ENCODE measurements around the gene GARIN5A.

GRCh38 chr19:50480281-50481111 is 3.8 kb upstream of the GARIN5A start:
- TF ChIP-seq CTCF (IDR thresholded peaks at IDR 0.05) (no peak), REST (IDR thresholded peaks at IDR 0.05; ENCODE audit: low read depth, low read length) (no peak), POLR2AphosphoS5 (IDR thresholded peaks at IDR 0.05; ENCODE audit: low read depth, low read length) (no peak), CHD2 (IDR thresholded peaks at IDR 0.05; ENCODE audit: low read length, partially characterized antibody) (no peak), USF1 (IDR thresholded peaks at IDR 0.05; ENCODE audit: borderline replicate concordance, low read depth) (no peak), RAD21 (IDR thresholded peaks at IDR 0.05; ENCODE audit: low read length) (no peak), FOXJ3 (CRISPR knock-in tag; IDR thresholded peaks at IDR 0.05) (no peak), EP300 (IDR thresholded peaks at IDR 0.05; ENCODE audit: borderline replicate concordance in 1 of 2, low read depth in 1 of 2, low read length in 1 of 2) (no peak)

Data from SK-N-SH (cell line).